ENCODE measurements around the gene FOXA2. TPM values are rescaled to one million over a fixed set of nuclear protein-coding genes. Genes with fewer than 3 reads are reported as not detected.

FOXA2 gene
- total and polyA plus RNA-seq, 2 of the 13 experiments (the other 11 are each of a cell fraction or from before 2014, with no cell fraction given): 8.8 to 12.2 TPM

GRCh38 chr20:22546344-22546743, 38.0 kb downstream of the FOXA2 start (continued):
- TF ChIP-seq, protein P1, sequence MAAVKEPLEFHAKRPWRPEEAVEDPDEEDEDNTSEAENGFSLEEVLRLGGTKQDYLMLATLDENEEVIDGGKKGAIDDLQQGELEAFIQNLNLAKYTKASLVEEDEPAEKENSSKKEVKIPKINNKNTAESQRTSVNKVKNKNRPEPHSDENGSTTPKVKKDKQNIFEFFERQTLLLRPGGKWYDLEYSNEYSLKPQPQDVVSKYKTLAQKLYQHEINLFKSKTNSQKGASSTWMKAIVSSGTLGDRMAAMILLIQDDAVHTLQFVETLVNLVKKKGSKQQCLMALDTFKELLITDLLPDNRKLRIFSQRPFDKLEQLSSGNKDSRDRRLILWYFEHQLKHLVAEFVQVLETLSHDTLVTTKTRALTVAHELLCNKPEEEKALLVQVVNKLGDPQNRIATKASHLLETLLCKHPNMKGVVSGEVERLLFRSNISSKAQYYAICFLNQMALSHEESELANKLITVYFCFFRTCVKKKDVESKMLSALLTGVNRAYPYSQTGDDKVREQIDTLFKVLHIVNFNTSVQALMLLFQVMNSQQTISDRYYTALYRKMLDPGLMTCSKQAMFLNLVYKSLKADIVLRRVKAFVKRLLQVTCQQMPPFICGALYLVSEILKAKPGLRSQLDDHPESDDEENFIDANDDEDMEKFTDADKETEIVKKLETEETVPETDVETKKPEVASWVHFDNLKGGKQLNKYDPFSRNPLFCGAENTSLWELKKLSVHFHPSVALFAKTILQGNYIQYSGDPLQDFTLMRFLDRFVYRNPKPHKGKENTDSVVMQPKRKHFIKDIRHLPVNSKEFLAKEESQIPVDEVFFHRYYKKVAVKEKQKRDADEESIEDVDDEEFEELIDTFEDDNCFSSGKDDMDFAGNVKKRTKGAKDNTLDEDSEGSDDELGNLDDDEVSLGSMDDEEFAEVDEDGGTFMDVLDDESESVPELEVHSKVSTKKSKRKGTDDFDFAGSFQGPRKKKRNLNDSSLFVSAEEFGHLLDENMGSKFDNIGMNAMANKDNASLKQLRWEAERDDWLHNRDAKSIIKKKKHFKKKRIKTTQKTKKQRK (IDR thresholded peaks at IDR 0.05; ENCODE audit: low read length): no peak
- no peak for TF ChIP-seq ZNF720 (CRISPR knock-in tag; IDR thresholded peaks at IDR 0.05)
- no peak for TF ChIP-seq GZF1 (CRISPR knock-in tag; IDR thresholded peaks at IDR 0.05)
- TF ChIP-seq ZFY (CRISPR knock-in tag; IDR thresholded peaks at IDR 0.05): no peak
- TF ChIP-seq CSRNP2 (CRISPR knock-in tag; conservative IDR thresholded peaks at IDR 0.05; ENCODE audit: low read depth): no peak
- TF ChIP-seq ZNF124 (CRISPR knock-in tag; IDR thresholded peaks at IDR 0.05): no peak
- no peak for TF ChIP-seq ZNF512B (CRISPR knock-in tag; IDR thresholded peaks at IDR 0.05; ENCODE audit: borderline replicate concordance)
- no peak for TF ChIP-seq CHD4 (IDR thresholded peaks at IDR 0.05; ENCODE audit: borderline replicate concordance, low read length)
- TF ChIP-seq GATAD2A (CRISPR knock-in tag; IDR thresholded peaks at IDR 0.05): 0 out of 2 replicates have a peak, but pooled peaks have one; percentile 12
- TF ChIP-seq, protein P2, sequence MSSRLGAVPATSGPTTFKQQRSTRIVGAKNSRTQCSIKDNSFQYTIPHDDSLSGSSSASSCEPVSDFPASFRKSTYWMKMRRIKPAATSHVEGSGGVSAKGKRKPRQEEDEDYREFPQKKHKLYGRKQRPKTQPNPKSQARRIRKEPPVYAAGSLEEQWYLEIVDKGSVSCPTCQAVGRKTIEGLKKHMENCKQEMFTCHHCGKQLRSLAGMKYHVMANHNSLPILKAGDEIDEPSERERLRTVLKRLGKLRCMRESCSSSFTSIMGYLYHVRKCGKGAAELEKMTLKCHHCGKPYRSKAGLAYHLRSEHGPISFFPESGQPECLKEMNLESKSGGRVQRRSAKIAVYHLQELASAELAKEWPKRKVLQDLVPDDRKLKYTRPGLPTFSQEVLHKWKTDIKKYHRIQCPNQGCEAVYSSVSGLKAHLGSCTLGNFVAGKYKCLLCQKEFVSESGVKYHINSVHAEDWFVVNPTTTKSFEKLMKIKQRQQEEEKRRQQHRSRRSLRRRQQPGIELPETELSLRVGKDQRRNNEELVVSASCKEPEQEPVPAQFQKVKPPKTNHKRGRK (CRISPR knock-in tag; IDR thresholded peaks at IDR 0.05): no peak
- no peak for TF ChIP-seq SYNCRIP (IDR thresholded peaks at IDR 0.05; ENCODE audit: insufficient read depth, low read depth, low read length)
- no peak for TF ChIP-seq HNF1A (IDR thresholded peaks at IDR 0.05; ENCODE audit: low read depth)
- no peak for TF ChIP-seq HNF1A (CRISPR knock-in tag; IDR thresholded peaks at IDR 0.05; ENCODE audit: borderline replicate concordance)
- TF ChIP-seq, protein P3, sequence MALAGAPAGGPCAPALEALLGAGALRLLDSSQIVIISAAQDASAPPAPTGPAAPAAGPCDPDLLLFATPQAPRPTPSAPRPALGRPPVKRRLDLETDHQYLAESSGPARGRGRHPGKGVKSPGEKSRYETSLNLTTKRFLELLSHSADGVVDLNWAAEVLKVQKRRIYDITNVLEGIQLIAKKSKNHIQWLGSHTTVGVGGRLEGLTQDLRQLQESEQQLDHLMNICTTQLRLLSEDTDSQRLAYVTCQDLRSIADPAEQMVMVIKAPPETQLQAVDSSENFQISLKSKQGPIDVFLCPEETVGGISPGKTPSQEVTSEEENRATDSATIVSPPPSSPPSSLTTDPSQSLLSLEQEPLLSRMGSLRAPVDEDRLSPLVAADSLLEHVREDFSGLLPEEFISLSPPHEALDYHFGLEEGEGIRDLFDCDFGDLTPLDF (CRISPR knock-in tag; IDR thresholded peaks at IDR 0.05): no peak
- TF ChIP-seq HDAC6 (IDR thresholded peaks at IDR 0.05; ENCODE audit: low read depth, low read length): no peak
